GM12865 (cell line): ENCODE data around the gene FGF8.
"Not testable (repeated sequence)": the region's sequence is repeated elsewhere in the genome, so short reads cannot be mapped to it uniquely, and the experiment has no call there.

ENCODE experiments used
- DNase-seq: peaks from one replicate; pipeline ENCODE4 v3.0.0; 2010; ENCODE audit warnings: low read depth
- H3K4me3 ChIP-seq: 2 replicates; pipeline ENCODE4 v1.5.1; 2011; ENCODE audit warnings: mild to moderate bottlenecking, low read depth, low read length, control low read depth
- CTCF ChIP-seq: IDR thresholded peaks from 2 replicates; pipeline ENCODE4 v1.5.1; 2011; ENCODE audit warnings: low read length, control low read depth, low read depth, inconsistent platforms; ENCODE audit not compliant: insufficient read depth; ENCODE audit errors: missing control alignments

Gene FGF8

DNA sequence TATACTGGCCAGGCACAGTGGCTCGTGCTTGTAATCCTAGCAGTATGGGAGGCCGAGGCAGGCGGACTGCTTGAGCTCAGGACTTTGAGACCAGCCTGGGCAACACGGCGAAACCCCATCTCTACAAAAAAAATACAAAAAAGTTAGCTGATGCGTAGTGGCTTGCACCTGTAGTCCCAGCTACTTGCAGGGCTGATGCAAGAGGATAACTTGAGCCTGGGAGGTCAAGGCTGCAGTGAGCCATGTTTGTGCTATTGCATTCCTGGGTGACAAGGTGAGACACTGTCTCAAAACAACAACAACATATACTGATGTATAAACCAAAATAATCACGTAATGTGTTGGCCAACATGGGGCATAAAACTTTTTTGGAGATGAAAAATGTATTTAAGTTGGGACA, 13.8 kb upstream of the FGF8 start:
- DNase-seq = no peak
- no peak for TF ChIP-seq CTCF
- no peak overlapping the region for H3K4me3 ChIP-seq

- not testable (repeated sequence) for H3K4me3 ChIP-seq, DNase-seq
These were observed 13.3 kb upstream of the FGF8 start for GRCh38 chr10:101789231-101789630.

DNA sequence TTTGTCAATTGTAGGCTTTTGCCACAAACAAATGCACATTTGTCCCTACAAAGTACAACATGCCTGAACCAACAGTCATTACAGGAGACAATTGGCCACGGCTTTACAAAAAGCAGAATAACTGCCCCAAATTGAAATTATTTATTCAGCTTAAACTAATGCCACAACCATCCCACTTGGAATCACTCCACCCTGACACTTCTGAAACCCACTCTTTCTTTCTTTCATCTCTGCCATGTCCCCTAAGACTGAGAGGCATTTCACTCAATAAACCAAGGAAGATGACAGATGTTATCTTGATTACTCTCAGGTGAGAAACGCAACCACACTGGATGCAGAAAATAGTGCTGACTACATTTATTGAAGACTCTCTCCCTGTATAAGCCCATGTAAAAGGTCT, 9.9 kb upstream of the FGF8 start:
- H3K4me3 ChIP-seq = no peak overlapping the region
- no peak for DNase-seq
- TF ChIP-seq CTCF = no peak

DNA sequence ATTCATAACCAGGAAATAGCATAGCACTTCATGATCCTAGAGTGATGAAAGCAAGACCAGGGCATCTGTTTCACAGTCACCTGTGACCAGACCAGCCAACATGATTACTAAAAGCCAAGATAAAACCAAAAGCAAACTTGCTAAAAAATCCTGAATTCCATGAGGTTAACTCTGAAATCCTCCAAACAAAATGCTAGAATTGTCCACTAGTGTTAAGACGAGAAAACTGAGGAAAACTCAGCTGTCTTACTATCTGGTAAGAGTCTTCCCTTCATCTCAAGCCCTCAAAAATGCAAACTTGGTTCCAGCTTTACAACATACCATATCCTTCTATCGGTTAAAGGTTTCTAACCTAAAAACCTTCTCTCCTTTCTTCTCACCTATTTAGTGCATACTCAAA, 8.6 kb upstream of the FGF8 start:
- no peak overlapping the region for H3K4me3 ChIP-seq
- no peak for TF ChIP-seq CTCF

DNA sequence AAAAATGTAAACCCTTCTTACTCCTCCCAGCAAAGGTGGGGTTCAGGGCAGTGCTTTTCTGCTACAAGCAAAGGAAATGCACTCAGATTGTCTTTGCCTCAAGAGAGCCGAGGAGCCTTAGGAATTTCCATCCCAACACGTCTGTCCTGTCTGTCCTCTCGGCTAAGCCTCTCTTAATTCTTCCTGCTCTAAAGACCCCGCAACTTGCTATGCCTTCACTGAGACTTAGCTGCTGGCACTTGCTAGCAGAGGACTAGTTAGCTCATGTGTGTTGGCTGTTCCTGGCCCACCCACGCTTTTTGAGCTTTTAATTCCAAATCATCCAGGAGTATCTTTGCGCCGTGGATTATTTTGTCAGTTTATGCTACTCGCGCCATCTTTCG, 7.8 kb upstream of the FGF8 start:
- peak overlapping the region; percentile 85 for H3K4me3 ChIP-seq
- no peak for TF ChIP-seq CTCF
- DNase-seq = no peak

More for the DNA sequence above, 8.6 kb upstream of the FGF8 start:
- no peak for DNase-seq

- TF ChIP-seq CTCF = no peak
- peak; percentile 87 for DNase-seq
- H3K4me3 ChIP-seq = peak within 1 kb of the TSS; percentile 85
These were observed 7.2 kb upstream of the FGF8 start, which contains the start of gene NPM3 for GRCh38 chr10:101782811-101783735. TSS of gene NPM3 (minus strand) at chr10:101783446. CDS start at chr10:101783390, 56 bp downstream.

DNA sequence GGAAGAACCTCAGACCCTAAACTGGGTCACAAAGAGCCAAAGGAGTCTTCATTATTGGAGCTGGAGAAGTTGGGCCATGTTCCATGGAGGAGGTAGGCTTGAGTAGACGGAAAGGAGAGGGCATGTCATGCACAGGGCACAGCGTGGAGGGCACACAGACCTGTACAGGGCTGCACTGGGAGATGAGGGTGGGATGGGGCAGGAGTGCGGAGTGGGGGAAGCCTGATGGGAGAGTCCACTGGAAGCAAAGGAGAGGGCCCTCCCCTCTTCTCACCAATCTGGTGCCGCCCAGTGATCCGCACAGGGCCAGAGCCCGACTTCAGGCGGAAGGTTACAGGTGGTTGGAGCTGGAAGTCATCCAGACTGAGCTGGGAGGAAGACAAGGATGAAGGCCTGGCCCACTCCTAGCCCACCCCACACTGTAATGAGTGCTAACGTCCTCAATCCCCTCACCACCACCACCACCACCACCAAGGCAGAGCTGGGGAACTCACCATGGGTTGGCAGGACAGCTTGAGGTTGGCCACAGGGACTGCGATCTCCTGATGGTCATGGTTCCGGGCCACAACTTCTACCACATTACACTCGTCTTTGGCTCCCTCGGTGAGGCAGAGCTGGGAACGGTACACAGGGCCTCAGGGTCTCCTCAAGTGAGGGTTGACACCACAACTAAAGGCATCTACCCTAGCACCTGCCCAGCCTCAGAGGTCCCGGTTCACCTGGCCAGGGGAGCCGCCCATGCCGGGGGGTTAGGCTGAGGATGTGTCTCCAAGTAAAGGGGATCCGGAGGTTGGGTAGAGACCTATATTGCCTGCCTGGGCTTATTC, 6.3 kb upstream of the FGF8 start:
- DNase-seq = no peak
- TF ChIP-seq CTCF = no peak

More for the DNA sequence above, 6.3 kb upstream of the FGF8 start:
- peak overlapping the region; percentile 85 for H3K4me3 ChIP-seq
